ENCODE data around the gene GRIP2. TPM values are rescaled to one million over a fixed set of nuclear protein-coding genes. Genes with fewer than 3 reads are reported as not detected.
A peak's percentile ranks its signal among the peaks of the same experiment; 100 is the strongest.

Gene GRIP2
- total RNA-seq, 1 donor, result 1.4 TPM

DNA sequence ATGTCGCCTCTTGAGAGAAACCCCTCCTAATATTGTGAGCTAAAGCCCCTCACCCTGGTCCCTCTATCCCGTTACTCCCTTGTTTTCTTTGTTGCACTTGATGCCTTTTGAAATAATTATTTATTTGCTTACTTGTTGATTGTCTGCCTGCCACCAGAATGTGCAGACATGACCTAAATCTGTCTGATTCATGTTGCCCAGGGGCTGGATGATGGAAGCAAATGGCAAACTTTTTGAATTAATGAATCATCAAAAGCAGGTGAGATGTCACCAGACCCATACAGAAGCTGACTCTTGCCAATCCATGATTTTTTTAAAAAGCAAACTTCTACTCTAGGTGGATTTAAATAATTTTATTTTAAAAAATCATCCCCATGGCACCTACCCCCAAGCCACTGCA is 49.3 kb downstream of the GRIP2 start:
- Histone ChIP-seq H3K27me3 (ENCODE audit: insufficient read depth, low read length) (no peaks in the 10 kb centered on the region), H3K4me3 (ENCODE audit: insufficient read depth, low read length) (no peak overlapping the region), H3K4me2 (ENCODE audit: insufficient read depth, low read length) (no peak overlapping the region), H3K36me3 (ENCODE audit: insufficient read depth, low read length) (peaks cover 29% of the 10 kb centered on the region), H4K20me1 (ENCODE audit: insufficient read depth, low read length) (no peaks in the 10 kb centered on the region), H3K4me1 (ENCODE audit: insufficient read depth, low read length) (no peaks in the 10 kb centered on the region), H3K27ac (ENCODE audit: low read depth, low read length) (no peak overlapping the region), H3K9me3 (ENCODE audit: low read depth, low read length) (no peaks in the 10 kb centered on the region), H2AFZ (ENCODE audit: low read length) (no peak overlapping the region), H3K79me2 (ENCODE audit: insufficient read depth, low read length) (no peaks in the 10 kb centered on the region)
- TF ChIP-seq, protein P1, sequence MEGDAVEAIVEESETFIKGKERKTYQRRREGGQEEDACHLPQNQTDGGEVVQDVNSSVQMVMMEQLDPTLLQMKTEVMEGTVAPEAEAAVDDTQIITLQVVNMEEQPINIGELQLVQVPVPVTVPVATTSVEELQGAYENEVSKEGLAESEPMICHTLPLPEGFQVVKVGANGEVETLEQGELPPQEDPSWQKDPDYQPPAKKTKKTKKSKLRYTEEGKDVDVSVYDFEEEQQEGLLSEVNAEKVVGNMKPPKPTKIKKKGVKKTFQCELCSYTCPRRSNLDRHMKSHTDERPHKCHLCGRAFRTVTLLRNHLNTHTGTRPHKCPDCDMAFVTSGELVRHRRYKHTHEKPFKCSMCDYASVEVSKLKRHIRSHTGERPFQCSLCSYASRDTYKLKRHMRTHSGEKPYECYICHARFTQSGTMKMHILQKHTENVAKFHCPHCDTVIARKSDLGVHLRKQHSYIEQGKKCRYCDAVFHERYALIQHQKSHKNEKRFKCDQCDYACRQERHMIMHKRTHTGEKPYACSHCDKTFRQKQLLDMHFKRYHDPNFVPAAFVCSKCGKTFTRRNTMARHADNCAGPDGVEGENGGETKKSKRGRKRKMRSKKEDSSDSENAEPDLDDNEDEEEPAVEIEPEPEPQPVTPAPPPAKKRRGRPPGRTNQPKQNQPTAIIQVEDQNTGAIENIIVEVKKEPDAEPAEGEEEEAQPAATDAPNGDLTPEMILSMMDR (IDR thresholded peaks at IDR 0.05; ENCODE audit: extremely low read depth, low read depth, low read length), result no peak
- peak; percentile 39 for DNase-seq (ENCODE audit: insufficient read length, low spot score, missing footprints)

- Histone ChIP-seq H2AFZ (ENCODE audit: low read length) (no peak overlapping the region), H3K27me3 (ENCODE audit: insufficient read depth, low read length) (no peaks in the 10 kb centered on the region), H4K20me1 (ENCODE audit: insufficient read depth, low read length) (no peaks in the 10 kb centered on the region), H3K27ac (ENCODE audit: low read depth, low read length) (no peak overlapping the region), H3K4me3 (ENCODE audit: insufficient read depth, low read length) (no peak overlapping the region), H3K9me3 (ENCODE audit: low read depth, low read length) (no peaks in the 10 kb centered on the region), H3K79me2 (ENCODE audit: insufficient read depth, low read length) (no peaks in the 10 kb centered on the region), H3K4me2 (ENCODE audit: insufficient read depth, low read length) (no peak overlapping the region), H3K36me3 (ENCODE audit: insufficient read depth, low read length) (peaks cover 34% of the 10 kb centered on the region), H3K4me1 (ENCODE audit: insufficient read depth, low read length) (no peaks in the 10 kb centered on the region)
- TF ChIP-seq, protein P1 (IDR thresholded peaks at IDR 0.05; ENCODE audit: extremely low read depth, low read depth, low read length), result no peak
- DNase-seq (ENCODE audit: insufficient read length, low spot score, missing footprints), result peak; percentile 6
Observed at GRCh38 chr3:14490255-14490654, 49.9 kb downstream of the GRIP2 start.

GRCh38 chr3:14489641-14490040 is 50.5 kb downstream of the GRIP2 start:
- no peak overlapping the region for H3K27ac ChIP-seq (ENCODE audit: low read depth, low read length)
- no peaks in the 10 kb centered on the region for H3K27me3 ChIP-seq (ENCODE audit: insufficient read depth, low read length)
- H3K4me2 ChIP-seq (ENCODE audit: insufficient read depth, low read length), result no peak overlapping the region
- TF ChIP-seq, protein P1 (IDR thresholded peaks at IDR 0.05; ENCODE audit: extremely low read depth, low read depth, low read length), result no peak
- H4K20me1 ChIP-seq (ENCODE audit: insufficient read depth, low read length), result no peaks in the 10 kb centered on the region
- H3K79me2 ChIP-seq (ENCODE audit: insufficient read depth, low read length), result no peaks in the 10 kb centered on the region
- H3K36me3 ChIP-seq (ENCODE audit: insufficient read depth, low read length), result peaks cover 41% of the 10 kb centered on the region
- H3K4me3 ChIP-seq (ENCODE audit: insufficient read depth, low read length), result no peak overlapping the region
- no peak overlapping the region for H2AFZ ChIP-seq (ENCODE audit: low read length)
- DNase-seq (ENCODE audit: insufficient read length, low spot score, missing footprints), result peak; percentile 1
- no peaks in the 10 kb centered on the region for H3K9me3 ChIP-seq (ENCODE audit: low read depth, low read length)
- H3K4me1 ChIP-seq (ENCODE audit: insufficient read depth, low read length), result no peaks in the 10 kb centered on the region

- TF ChIP-seq, protein P1 (IDR thresholded peaks at IDR 0.05; ENCODE audit: extremely low read depth, low read depth, low read length), result no peak
- DNase-seq (ENCODE audit: insufficient read length, low spot score, missing footprints), result peak; percentile 52
- peaks cover 52% of the 10 kb centered on the region for H3K36me3 ChIP-seq (ENCODE audit: insufficient read depth, low read length)
- H3K79me2 ChIP-seq (ENCODE audit: insufficient read depth, low read length), result no peaks in the 10 kb centered on the region
- no peaks in the 10 kb centered on the region for H3K4me1 ChIP-seq (ENCODE audit: insufficient read depth, low read length)
- H3K27ac ChIP-seq (ENCODE audit: low read depth, low read length), result no peak overlapping the region
- H3K9me3 ChIP-seq (ENCODE audit: low read depth, low read length), result no peaks in the 10 kb centered on the region
- H2AFZ ChIP-seq (ENCODE audit: low read length), result no peak overlapping the region
- no peaks in the 10 kb centered on the region for H3K27me3 ChIP-seq (ENCODE audit: insufficient read depth, low read length)
- no peaks in the 10 kb centered on the region for H4K20me1 ChIP-seq (ENCODE audit: insufficient read depth, low read length)
- H3K4me3 ChIP-seq (ENCODE audit: insufficient read depth, low read length), result no peak overlapping the region
- H3K4me2 ChIP-seq (ENCODE audit: insufficient read depth, low read length), result no peak overlapping the region
Observed at GRCh38 chr3:14488286-14489041, 51.7 kb downstream of the GRIP2 start.

Measured in osteoblast (primary cell).